Colon (tissue), 2 donors: Measurements from ENCODE around the gene RPTN.
"Not testable (repeated sequence)": the region's sequence is repeated elsewhere in the genome, so short reads cannot be mapped to it uniquely, and the experiment has no call there.

Source experiments
- FAIRE-seq: peaks from 2 replicates; lab custom pipeline; 2012; peaks lifted over from hg19 to GRCh38; lab: Jason Lieb, UNC
- donor health status: control.
- donor health status: control.

Gene RPTN

DNA sequence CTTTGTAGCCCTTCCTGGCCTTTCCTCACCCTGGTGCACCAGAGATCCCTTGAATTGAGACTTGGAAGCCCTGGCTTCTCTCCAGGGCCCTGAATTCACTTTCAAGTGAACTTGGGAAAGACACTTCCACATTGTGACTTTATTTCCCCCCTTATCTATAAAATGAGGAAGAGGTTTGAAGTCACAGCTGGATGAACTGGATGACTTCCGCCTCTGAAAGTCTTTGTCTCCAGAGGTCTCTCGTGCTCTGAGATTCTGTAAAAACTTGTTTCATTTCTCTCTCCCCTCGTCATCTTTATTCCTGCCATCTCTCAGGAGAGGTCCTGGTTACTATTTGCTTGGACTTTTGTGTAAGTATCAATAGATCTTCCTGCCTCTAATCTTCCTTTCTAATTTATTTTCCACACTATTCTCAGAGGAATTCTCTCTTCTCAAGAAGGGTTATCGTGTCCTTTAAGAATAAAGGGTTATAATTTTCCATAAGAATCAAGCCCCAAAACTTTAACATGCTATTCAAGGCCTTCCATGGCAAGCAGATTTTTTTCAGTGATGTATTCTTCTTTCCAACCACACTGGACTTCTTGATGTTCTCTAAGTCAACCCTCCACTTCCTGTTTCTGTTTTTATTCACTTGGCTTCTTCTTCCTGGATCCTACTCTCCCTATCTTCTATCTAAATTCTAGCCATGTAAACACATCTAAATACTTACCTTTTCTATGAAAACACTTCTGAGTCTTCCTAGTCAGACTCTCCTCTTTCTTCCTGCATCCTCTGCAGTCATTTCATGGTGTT, 6.5 kb upstream of the RPTN start:
- no peak for FAIRE-seq

- no peak for FAIRE-seq
These were observed 5.6 kb upstream of the RPTN start for GRCh38 chr1:152164517-152165136.

GRCh38 chr1:152162792-152163463, 3.9 kb upstream of the RPTN start:
- FAIRE-seq = no peak

- no peak for FAIRE-seq
These were observed 1.5 kb upstream of the RPTN start for GRCh38 chr1:152160576-152160975.

DNA sequence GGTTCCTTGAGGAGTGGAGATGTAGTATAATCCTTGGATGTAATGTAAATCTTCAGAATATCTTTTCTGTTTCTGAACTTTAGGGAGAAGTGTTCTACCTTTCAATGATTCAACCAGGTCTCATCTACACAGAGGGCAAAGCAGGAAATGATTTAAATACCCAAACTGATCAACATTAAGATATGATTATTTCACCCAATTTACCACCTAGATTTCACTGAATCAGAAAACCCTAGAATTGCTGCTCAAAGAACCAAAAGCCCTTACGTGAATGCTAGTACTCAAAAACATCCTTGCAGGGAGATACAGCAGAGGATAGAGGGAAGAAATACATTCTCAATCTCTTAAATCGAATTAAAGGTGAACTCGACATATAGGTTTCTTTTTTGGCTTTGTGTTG, 5.0 kb downstream of the RPTN start:
- FAIRE-seq = no peak

GRCh38 chr1:152151646-152152045, 7.4 kb downstream of the RPTN start:
- FAIRE-seq = no peak

- no peak for FAIRE-seq
These were observed 10.0 kb downstream of the RPTN start for GRCh38 chr1:152148981-152149380.

DNA sequence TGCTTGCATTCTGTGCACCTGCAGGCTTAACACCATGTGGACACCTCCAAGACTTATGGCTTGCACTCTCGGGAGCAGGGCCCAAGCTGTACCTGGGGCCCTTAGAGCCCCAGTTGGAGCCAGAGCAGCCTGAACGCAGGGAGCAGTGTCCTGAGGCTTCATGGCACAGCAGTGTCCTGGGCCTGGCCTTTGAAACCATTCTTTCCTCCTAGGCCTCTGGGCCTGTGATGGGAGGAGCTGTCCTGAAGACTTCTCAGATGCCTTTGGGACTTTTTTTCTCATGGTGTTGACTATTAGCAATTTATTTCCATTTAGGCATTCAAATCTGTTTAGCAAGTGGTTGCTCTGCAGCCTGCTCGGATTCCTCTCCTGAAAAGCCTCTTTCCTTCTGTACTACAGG, 11.0 kb downstream of the RPTN start:
- FAIRE-seq = no peak

- FAIRE-seq = no peak
These were observed 13.3 kb downstream of the RPTN start for GRCh38 chr1:152145769-152146168.

DNA sequence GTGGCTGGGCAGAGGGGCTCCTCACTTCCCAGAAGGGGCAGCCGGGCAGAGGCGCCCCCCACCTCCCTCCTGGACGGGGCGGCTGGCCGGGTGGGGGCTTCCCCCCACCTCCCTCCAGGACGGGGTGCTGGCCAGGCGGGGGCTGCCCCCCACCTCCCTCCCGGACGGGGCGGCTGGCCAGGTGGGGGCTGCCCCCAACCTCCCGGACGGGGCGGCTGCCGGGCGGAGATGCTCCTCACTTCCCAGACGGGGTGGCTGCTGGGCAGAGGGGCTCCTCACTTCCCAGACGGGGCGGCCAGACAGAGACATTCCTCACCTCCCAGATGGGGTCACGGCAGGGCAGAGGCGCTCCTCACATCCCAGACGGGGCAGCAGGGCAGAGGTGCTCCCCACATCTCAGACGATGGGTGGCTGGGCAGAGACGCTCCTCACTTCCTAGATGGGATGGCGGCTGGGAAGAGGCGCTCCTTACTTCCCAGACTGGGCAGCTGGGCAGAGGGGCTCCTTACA, 14.3 kb downstream of the RPTN start:
- FAIRE-seq = not testable (repeated sequence)

GRCh38 chr1:152143150-152143887, 15.7 kb downstream of the RPTN start:
- FAIRE-seq = no peak

- FAIRE-seq = no peak
These were observed 16.9 kb downstream of the RPTN start for GRCh38 chr1:152141971-152142584.

DNA sequence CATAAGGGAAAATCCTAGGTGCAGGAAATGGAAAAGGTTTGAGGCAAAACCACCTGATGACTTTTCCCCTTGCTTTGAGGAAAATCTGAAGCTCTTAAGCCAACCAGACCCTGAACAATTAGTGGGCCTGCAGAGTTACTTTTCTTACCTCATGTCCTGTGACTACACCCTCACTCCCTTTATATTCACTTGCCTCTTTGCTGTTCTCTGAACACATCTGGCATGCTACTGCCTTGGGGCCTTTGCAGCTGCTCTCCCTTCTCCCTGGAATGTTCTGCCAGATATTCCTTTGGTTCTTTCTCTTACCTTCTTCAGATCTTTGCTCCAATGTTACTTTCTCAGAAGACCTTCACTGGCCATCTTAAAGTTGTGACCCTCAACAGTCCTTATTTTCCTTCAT, 21.8 kb downstream of the RPTN start:
- FAIRE-seq = no peak

- no peak for FAIRE-seq
These were observed 28.8 kb downstream of the RPTN start for GRCh38 chr1:152130186-152130585.

DNA sequence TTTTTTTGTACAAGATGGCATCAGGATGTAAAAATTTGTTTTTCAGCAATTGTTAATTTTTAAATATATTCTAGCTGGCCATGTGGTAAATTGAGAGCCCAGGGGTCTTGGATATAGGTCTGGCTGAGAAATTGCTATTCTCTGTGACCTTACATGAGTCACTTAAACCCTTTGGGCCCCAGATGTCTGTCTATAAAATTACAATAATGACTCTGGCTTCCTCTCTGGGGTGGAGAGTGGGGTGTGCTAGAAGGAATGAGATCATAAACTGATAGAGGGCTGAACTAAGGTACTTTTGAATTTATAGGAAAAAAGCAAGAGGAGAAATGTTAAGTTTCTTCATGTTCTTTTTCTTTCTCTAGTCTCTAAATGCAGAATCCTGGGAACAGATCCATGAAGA, 31.4 kb downstream of the RPTN start:
- FAIRE-seq = no peak

DNA sequence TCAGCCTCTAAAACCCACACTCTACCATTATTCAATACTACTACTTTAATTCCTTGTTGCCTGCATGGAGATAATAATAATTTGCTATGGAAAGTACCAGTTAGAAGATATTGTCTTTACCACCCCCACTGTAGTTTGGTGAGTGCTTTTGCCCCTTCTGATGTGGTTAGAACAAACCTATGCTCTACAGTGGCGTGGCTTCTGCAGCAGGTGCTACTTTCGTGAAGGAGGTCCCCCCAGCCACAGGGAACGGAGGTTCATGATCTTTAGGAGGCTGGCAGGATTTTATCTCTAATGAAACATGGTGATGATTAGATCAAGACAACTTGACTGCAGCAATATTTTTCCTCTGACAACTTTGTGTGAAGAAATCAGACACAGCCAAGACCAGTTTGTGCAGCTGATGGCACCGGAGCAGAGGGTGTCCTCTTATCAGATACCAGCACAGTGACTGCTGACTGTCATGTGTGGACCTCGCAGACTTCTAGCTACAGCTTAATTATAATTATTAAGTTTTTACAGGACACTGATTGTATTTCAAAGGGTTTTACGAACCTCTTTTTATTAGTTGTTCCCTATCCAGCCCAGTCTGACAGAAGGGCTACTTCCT, 33.1 kb downstream of the RPTN start:
- no peak for FAIRE-seq

DNA sequence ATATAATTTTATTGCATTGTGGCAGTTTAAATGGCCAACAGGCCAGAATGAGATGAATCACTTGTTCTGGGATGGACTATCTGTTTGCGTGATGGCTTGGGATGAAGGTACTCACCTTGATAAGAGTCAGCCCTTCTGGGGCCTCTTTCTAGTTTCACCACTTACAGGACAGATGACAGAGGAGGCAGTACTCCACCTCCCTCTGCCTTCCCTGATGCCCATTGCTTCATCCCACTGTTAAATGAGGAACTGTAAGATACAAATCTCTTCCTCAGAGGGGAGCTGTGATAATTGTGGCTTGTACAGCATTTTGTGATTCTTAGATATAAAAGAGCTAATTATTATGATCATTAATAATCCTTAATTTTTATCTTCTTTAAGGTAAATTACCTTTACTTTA, 40.1 kb downstream of the RPTN start:
- no peak for FAIRE-seq

DNA sequence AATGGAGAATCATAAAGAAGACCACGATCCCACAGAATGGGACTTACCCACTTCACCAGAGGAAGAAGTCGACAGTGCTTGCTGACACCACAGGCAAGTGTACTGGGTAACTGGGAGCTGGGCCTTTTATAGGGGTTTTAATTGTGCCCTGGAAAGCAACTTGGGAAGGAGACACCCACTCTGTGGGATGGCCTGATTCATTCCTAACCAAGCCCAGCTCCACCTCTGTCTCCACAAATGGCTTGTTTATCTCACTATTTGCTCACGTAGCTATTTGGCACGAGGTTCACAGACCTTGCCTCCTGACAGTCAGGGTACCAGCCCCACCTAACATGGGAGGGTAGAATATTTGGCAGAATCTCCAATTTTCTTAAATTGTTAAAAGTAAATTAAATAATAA, 43.7 kb downstream of the RPTN start, which contains the start of gene TCHH:
TCHH (minus strand) TSS at position 101 of the 400 bp plus-strand sequence. CDS start 1,364 bp downstream, outside the sequence.
- no peak for FAIRE-seq

GRCh38 chr1:152112885-152113432, 46.1 kb downstream of the RPTN start:
- no peak for FAIRE-seq

DNA sequence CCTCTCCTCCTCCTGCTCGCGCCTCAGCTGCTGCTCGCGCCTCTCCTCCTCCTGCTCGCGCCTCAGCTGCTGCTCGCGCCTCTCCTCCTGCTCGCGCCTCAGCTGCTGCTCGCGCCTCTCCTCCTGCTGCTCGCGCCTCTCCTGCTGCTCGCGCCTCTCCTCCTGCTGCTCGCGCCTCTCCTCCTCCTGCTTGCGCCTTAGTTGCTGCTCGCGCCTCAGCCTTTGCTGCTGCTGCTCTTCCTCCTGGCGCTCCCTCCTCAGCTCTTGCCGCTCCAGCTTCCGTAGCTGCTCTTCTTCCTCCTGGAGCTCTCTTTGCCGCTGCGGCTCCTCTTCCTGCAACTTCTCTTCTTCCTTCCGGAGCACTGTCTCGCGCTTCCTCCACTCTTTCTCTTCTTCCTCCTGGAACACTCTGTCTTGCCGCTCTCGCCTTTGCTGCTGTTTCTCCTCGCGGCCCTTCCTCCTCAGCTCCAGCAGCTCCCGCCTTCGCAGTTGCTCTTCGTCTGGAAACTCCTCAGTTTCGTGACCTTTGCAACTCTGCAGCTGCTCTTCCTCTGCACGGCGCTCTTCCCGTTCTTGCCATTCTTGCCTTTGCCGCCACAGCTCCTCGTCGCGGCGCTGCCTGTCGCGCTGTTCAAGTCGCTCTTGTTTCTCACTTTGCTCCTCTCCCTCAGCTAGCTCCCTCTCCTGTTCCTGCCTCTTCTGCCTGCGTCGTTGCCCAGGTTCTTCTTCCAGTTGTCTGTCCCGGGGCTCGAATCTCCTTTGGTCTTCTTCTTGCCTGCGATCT, 46.7 kb downstream of the RPTN start:
- FAIRE-seq = no peak
